PC-3 (cell line): ENCODE measurements around the gene MED17.

Experiments
- CTCF ChIP-seq: fragments of 300-600 bp; sonication (generic); conservative IDR thresholded peaks from 2 replicates; pipeline ENCODE4 v1.5.1; 2017; ENCODE audit warnings: antibody characterized with exemption, low read depth, mild to moderate bottlenecking, low read length
- EZH2 ChIP-seq: fragments of 300-600 bp; sonication (generic); IDR thresholded peaks from one replicate; pipeline ENCODE4 v1.6.1; 2017; ENCODE audit warnings: antibody characterized with exemption, mild to moderate bottlenecking, low read length; ENCODE audit not compliant: unreplicated experiment
- EZH2phosphoT487 ChIP-seq: fragments of 300-600 bp; sonication (generic); IDR thresholded peaks from 2 replicates; pipeline ENCODE4 v1.6.1; 2018; ENCODE audit warnings: mild to moderate bottlenecking, antibody characterized with exemption, low read length, borderline replicate concordance

- no peak for TF ChIP-seq CTCF
- TF ChIP-seq EZH2: no peak
- no peak for TF ChIP-seq EZH2phosphoT487
Observed at GRCh38 chr11:93813974-93814373, 29.9 kb downstream of the MED17 start.
